A549 (cell line): ENCODE measurements around the gene PIGK. TPM values are rescaled to one million over a fixed set of nuclear protein-coding genes. Genes with fewer than 3 reads are reported as not detected.

Experiments used
- ATAC-seq, 2 experiments: fragments of 200-7000 bp in 1 of 2; fragments of >200 bp in 1 of 2; cut with Nextera tagmentation in 1 of 2; cut with Tn5 transposase in 1 of 2; 3 replicates each; pipeline versions ENCODE4 v1.8.0 to v1.9.1; 2018 to 2020; ENCODE audit warnings: mild to moderate bottlenecking in 1 of 2, moderate library complexity in 1 of 2
- CTCF ChIA-PET: fragments of 300-600 bp; sonication (Branson Sonifier 250); formaldehyde crosslinking; extraction: SDS; loops from one replicate; lab custom pipeline; 2021; ENCODE audit warnings: antibody characterized with exemption, inconsistent platforms; lab: Yijun Ruan, JAX
- POLR2A ChIA-PET: fragments of 350-600 bp; formaldehyde crosslinking; extraction: SDS; loops from one replicate; lab custom pipeline; 2021; ENCODE audit warnings: antibody characterized with exemption, inconsistent platforms; lab: Yijun Ruan, JAX
- DNase-seq, 2 experiments: peaks; one replicate each; pipeline versions ENCODE4 v3.0.0 to v3.0.0-alpha.2; 2011 to 2016; ENCODE audit warnings: low read depth in 1 of 2, low spot score in 1 of 2
- FAIRE-seq: peaks from 2 replicates; lab custom pipeline; 2011; peaks lifted over from hg19 to GRCh38; lab: Jason Lieb, UNC
- H3K27ac ChIP-seq, 2 experiments: fragments of >200 bp; sonication (Bioruptor Twin); formaldehyde crosslinking; 3 replicates each; pipeline ENCODE4 v1.5.1; 2016 to 2017
- H3K4me1 ChIP-seq: fragments of >200 bp; sonication (Bioruptor Twin); formaldehyde crosslinking; 3 replicates; pipeline ENCODE4 v1.6.1; 2016
- H3K4me2 ChIP-seq: fragments of >200 bp; sonication (Bioruptor Twin); formaldehyde crosslinking; 3 replicates; pipeline ENCODE4 v1.6.1; 2016
- H3K4me3 ChIP-seq: fragments of >200 bp; sonication (Bioruptor Twin); formaldehyde crosslinking; 3 replicates; pipeline ENCODE4 v1.5.1; 2016
- H3K9me3 ChIP-seq: fragments of >200 bp; sonication (Bioruptor Twin); formaldehyde crosslinking; 3 replicates; pipeline ENCODE4 v1.6.1; 2016
- ATOH8 ChIP-seq: fragments of 250-450 bp; sonication (Bioruptor Pico); IDR thresholded peaks from 2 replicates; pipeline ENCODE4 v1.5.0; 2020; ENCODE audit warnings: low read depth, mild to moderate bottlenecking, moderate library complexity
- BHLHE40 ChIP-seq: IDR thresholded peaks from 2 replicates; pipeline ENCODE4 v1.6.1; 2012; ENCODE audit warnings: low read depth, low read length, inconsistent platforms
- CHD2 ChIP-seq: fragments of 150-350 bp; IDR thresholded peaks from 2 replicates; pipeline ENCODE4 v1.6.1; 2014; ENCODE audit warnings: low read length; ENCODE audit not compliant: partially characterized antibody
- EHF ChIP-seq: fragments of 250-450 bp; sonication (Bioruptor Pico); IDR thresholded peaks from 2 replicates; pipeline ENCODE4 v1.5.0; 2020; ENCODE audit warnings: mild to moderate bottlenecking
- EP300 ChIP-seq, 2 experiments: fragments of >200 bp; sonication (Bioruptor Twin); formaldehyde crosslinking; IDR thresholded peaks; 2 replicates in 1 of 2; 3 replicates in 1 of 2; pipeline ENCODE4 v1.6.1; 2016 to 2017
- FOSL2 ChIP-seq, 2 experiments: fragments of 450-650 bp in 1 of 2; fragments of >200 bp in 1 of 2; sonication (Bioruptor Twin) in 1 of 2; formaldehyde crosslinking; IDR thresholded peaks; 2 replicates each; pipeline versions ENCODE4 v1.5.0 to v1.6.1; 2016 to 2020; ENCODE audit warnings: mild to moderate bottlenecking in 1 of 2, moderate library complexity in 1 of 2
- FOXS1 ChIP-seq: fragments of 250-450 bp; sonication (Bioruptor Pico); IDR thresholded peaks from 2 replicates; pipeline ENCODE4 v1.5.0; 2020; ENCODE audit warnings: mild to moderate bottlenecking, moderate library complexity
- GATA3 ChIP-seq: IDR thresholded peaks from 2 replicates; pipeline ENCODE4 v1.6.1; 2012; ENCODE audit warnings: borderline replicate concordance
- HES2 ChIP-seq: fragments of >200 bp; sonication (Bioruptor Twin); formaldehyde crosslinking; IDR thresholded peaks from 2 replicates; pipeline ENCODE4 v1.6.1; 2016
- HOXB13 ChIP-seq: fragments of 250-450 bp; sonication (Bioruptor Pico); IDR thresholded peaks from 2 replicates; pipeline ENCODE4 v1.5.0; 2020; ENCODE audit warnings: low read depth, mild to moderate bottlenecking, moderate library complexity
- JUN ChIP-seq, 2 experiments: fragments of >200 bp; sonication (Bioruptor Twin); formaldehyde crosslinking; IDR thresholded peaks; 2 replicates in 1 of 2; 3 replicates in 1 of 2; pipeline ENCODE4 v1.6.1; 2016 to 2017
- KDM5A ChIP-seq: fragments of 200-600 bp; sonication (generic); IDR thresholded peaks from 2 replicates; pipeline ENCODE4 v1.6.1; 2016; ENCODE audit warnings: antibody characterized with exemption, mild to moderate bottlenecking
- MAFK ChIP-seq: fragments of 450-650 bp; IDR thresholded peaks from 2 replicates; pipeline ENCODE4 v1.6.1; 2014; ENCODE audit not compliant: partially characterized antibody
- MAZ ChIP-seq: fragments of 150-350 bp; IDR thresholded peaks from 2 replicates; pipeline ENCODE4 v1.6.1; 2014; ENCODE audit warnings: antibody characterized with exemption, low read depth, low read length, borderline replicate concordance
- PBX3 ChIP-seq: IDR thresholded peaks from 2 replicates; pipeline ENCODE4 v1.6.1; 2012
- POLR2AphosphoS2 ChIP-seq: conservative IDR thresholded peaks from 2 replicates; pipeline ENCODE4 v1.6.1; 2012; ENCODE audit warnings: low read length, improper control_type of control experiment, inconsistent platforms
- RARB ChIP-seq: fragments of 250-450 bp; sonication (Bioruptor Pico); IDR thresholded peaks from 2 replicates; pipeline ENCODE4 v1.8.0; 2021; ENCODE audit warnings: mild to moderate bottlenecking, moderate library complexity
- RFX5 ChIP-seq: fragments of 450-650 bp; IDR thresholded peaks from 2 replicates; pipeline ENCODE4 v1.7.1; 2014; ENCODE audit warnings: antibody characterized with exemption, mild to moderate bottlenecking, moderate library complexity
- RNF2 ChIP-seq: fragments of 200-600 bp; sonication (generic); IDR thresholded peaks from 2 replicates; pipeline ENCODE4 v1.6.1; 2016; ENCODE audit warnings: low read depth, mild to moderate bottlenecking, antibody characterized with exemption, moderate library complexity, borderline replicate concordance
- ZC3H11A ChIP-seq: fragments of 450-650 bp; IDR thresholded peaks from 2 replicates; pipeline ENCODE4 v1.6.1; 2014; ENCODE audit warnings: antibody characterized with exemption, mild to moderate bottlenecking
- WGBS: methylation state at CpG from one replicate; pipeline ENCODE4 v1.1.6; 2017; ENCODE audit errors: missing lambda C conversion rate; 5-methylcytosine and 5-hydroxymethylcytosine counted together
- polyA plus RNA-seq, 4 experiments: library from polyadenylated mRNA; depleted of rRNA in 3 of 4; stranded (reverse); fragments of >200 nt; fragmentation: RNase III in 1 of 4; extraction: RNeasy Plus Mini Kit Qiagen cat#74134 plus additional on column Dnase treatment in 1 of 4; gene quantifications; 2 replicates in 3 of 4; 3 replicates in 1 of 4; pipeline ENCODE4 v1.2.3, GENCODE V29; 2011 to 2017
- TF ChIP-seq, protein P1 (sequence below): IDR thresholded peaks from 2 replicates; pipeline ENCODE4 v1.6.1; 2012
- TF ChIP-seq, protein P2 (sequence below): IDR thresholded peaks from 2 replicates; pipeline ENCODE4 v1.6.1; 2012; ENCODE audit warnings: low read depth, borderline replicate concordance
- TF ChIP-seq, protein P3 (sequence below): fragments of 150-350 bp; IDR thresholded peaks from 2 replicates; pipeline ENCODE4 v1.6.1; 2014; ENCODE audit warnings: low read depth, mild to moderate bottlenecking, low read length

PIGK gene
- polyA plus RNA-seq, 2 of the 4 experiments (the other 2 are of a cell fraction) = 31.2 to 38.5 TPM

- TF ChIP-seq EP300 (IDR thresholded peaks at IDR 0.05) (no peak), RFX5 (no peak), JUN (IDR thresholded peaks at IDR 0.05) (no peak), FOXS1 (CRISPR knock-in tag) (no peak), KDM5A (no peak), POLR2AphosphoS2 (no peak), ZC3H11A (no peak), RARB (CRISPR knock-in tag) (no peak), CHD2 (no peak), MAZ (no peak), MAFK (no peak), HES2 (no peak), RNF2 (no peak), EHF (CRISPR knock-in tag) (no peak)
- TF ChIP-seq, protein P1, sequence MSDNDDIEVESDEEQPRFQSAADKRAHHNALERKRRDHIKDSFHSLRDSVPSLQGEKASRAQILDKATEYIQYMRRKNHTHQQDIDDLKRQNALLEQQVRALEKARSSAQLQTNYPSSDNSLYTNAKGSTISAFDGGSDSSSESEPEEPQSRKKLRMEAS = no peak
- TF ChIP-seq, protein P2, sequence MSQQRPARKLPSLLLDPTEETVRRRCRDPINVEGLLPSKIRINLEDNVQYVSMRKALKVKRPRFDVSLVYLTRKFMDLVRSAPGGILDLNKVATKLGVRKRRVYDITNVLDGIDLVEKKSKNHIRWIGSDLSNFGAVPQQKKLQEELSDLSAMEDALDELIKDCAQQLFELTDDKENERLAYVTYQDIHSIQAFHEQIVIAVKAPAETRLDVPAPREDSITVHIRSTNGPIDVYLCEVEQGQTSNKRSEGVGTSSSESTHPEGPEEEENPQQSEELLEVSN = no peak
- ChIA-PET POLR2A (no interaction called here), CTCF (interaction anchor here (1.2 kb wide), 1 partner anchor 444 kb away, joined by 4 read pairs; no protein-coding TSS in a partner anchor)
- Histone ChIP-seq H3K9me3 (peaks cover 1% of the 10 kb centered on the region; the same call in 1 of the 3 replicates), H3K4me2 (no peak overlapping the region), H3K4me1 (no peaks in the 10 kb centered on the region), H3K4me3 (no peak overlapping the region), H3K27ac (no peak overlapping the region)
- DNase-seq (no peak), FAIRE-seq (no peak), ATAC-seq (no peak)
- WGBS = 57% methylated on average over 1 of the region's 1 CpG
Observed at GRCh38 chr1:77238462-77238861, 19.2 kb upstream of the PIGK start.

GRCh38 chr1:77234943-77235342 lies 15.7 kb upstream of the PIGK start:
- WGBS = 40% methylated on average over 1 of the region's 1 CpG
- no peak for FAIRE-seq
- no peak overlapping the region for H3K27ac ChIP-seq
- H3K4me1 ChIP-seq = peaks cover 11% of the 10 kb centered on the region
- no peak overlapping the region for H3K4me2 ChIP-seq
- no peak overlapping the region for H3K4me3 ChIP-seq
- no peak for DNase-seq
- no peak for ATAC-seq
- POLR2A ChIA-PET = no interaction called here
- H3K9me3 ChIP-seq = peaks cover 8% of the 10 kb centered on the region; the same call in 1 of the 3 replicates
- TF ChIP-seq RFX5 (no peak), PBX3 (no peak), HOXB13 (CRISPR knock-in tag) (no peak), FOSL2 (IDR thresholded peaks at IDR 0.05) (no peak), FOSL2 (CRISPR knock-in tag; IDR thresholded peaks at IDR 0.05) (no peak), ATOH8 (CRISPR knock-in tag) (no peak), BHLHE40 (no peak), JUN (IDR thresholded peaks at IDR 0.05) (no peak), GATA3 (no peak), RNF2 (no peak), FOXS1 (CRISPR knock-in tag) (no peak)
- TF ChIP-seq, protein P2 = no peak
- TF ChIP-seq, protein P3, sequence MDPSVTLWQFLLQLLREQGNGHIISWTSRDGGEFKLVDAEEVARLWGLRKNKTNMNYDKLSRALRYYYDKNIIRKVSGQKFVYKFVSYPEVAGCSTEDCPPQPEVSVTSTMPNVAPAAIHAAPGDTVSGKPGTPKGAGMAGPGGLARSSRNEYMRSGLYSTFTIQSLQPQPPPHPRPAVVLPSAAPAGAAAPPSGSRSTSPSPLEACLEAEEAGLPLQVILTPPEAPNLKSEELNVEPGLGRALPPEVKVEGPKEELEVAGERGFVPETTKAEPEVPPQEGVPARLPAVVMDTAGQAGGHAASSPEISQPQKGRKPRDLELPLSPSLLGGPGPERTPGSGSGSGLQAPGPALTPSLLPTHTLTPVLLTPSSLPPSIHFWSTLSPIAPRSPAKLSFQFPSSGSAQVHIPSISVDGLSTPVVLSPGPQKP = no peak
- CTCF ChIA-PET = interaction anchor here (1.4 kb wide), 1 partner anchor 298 kb away, joined by 3 read pairs; no protein-coding TSS in a partner anchor
